Thyroid gland (tissue), 4 donors: ENCODE data around the gene NAALADL2.

Experiments
- CTCF ChIP-seq, 6 experiments: fragments of 200-600 bp in 3 of 6; fragments of 450-650 bp in 3 of 6; sonication (generic) in 3 of 6; IDR thresholded peaks; one replicate each; pipeline ENCODE4 v1.5.1; 2016 to 2019; ENCODE audit warnings: antibody characterized with exemption in 6 of 6, mild to moderate bottlenecking in 2 of 6, inconsistent platforms in 1 of 6, moderate library complexity in 1 of 6
- POLR2A ChIP-seq, 2 donors: fragments of 450-650 bp; IDR thresholded peaks; one replicate each; pipeline ENCODE4 v1.6.1; 2017; ENCODE audit warnings: antibody characterized with exemption in 2 of 2, mild to moderate bottlenecking in 2 of 2, moderate library complexity in 1 of 2

- TF ChIP-seq POLR2A (IDR thresholded peaks at IDR 0.05): no peak
- TF ChIP-seq CTCF (IDR thresholded peaks at IDR 0.05): no peak
Observed at GRCh38 chr3:175111036-175111435, 251.9 kb downstream of the NAALADL2 start.
